Naive thymus-derived CD4-positive, alpha-beta T cell (primary cell): ENCODE results near the gene TRAPPC8. TPM values are rescaled to one million over a fixed set of nuclear protein-coding genes. Genes with fewer than 3 reads are reported as not detected.
"Not testable (repeated sequence)": the region's sequence is repeated elsewhere in the genome, so short reads cannot be mapped to it uniquely, and the experiment has no call there.

Source experiments
- ATAC-seq: fragments of 150-1000 bp; cut with Tn5 transposase; 2 replicates; pipeline ENCODE4 v1.10.0; 2021; ENCODE audit warnings: mild to moderate bottlenecking, moderate library complexity
- CTCF ChIA-PET: fragments of 350-600 bp; sonication (Branson Sonifier 250); formaldehyde crosslinking; loops from one replicate; lab custom pipeline; 2021; ENCODE audit warnings: antibody characterized with exemption; lab: Charles Lee
- POLR2A ChIA-PET: fragments of 350-600 bp; sonication (Branson Sonifier 250); formaldehyde crosslinking; loops from one replicate; lab custom pipeline; 2021; ENCODE audit warnings: antibody characterized with exemption, inconsistent platforms; lab: Charles Lee
- DNase-seq, 9 donors: peaks; one replicate each; pipeline versions ENCODE4 v3.0.0 to v3.0.0-alpha.2; 2020 to 2022; ENCODE audit warnings: mixed read lengths in 1 of 9
- H3K27ac ChIP-seq: one replicate; pipeline ENCODE4 v1.7.0; 2013; ENCODE audit warnings: mild to moderate bottlenecking, low read depth, low read length, moderate library complexity
- H3K27me3 ChIP-seq, 2 donors: one replicate each; pipeline ENCODE4 v1.7.0; 2013; ENCODE audit warnings: low read length in 2 of 2, mild to moderate bottlenecking in 2 of 2, moderate library complexity in 2 of 2; ENCODE audit not compliant: control insufficient read depth in 2 of 2, insufficient read depth in 2 of 2
- H3K36me3 ChIP-seq, 3 experiments: 1 replicate in 2 of 3; 2 replicates in 1 of 3; pipeline ENCODE4 v1.7.0; 2013; ENCODE audit warnings: low read length in 3 of 3, mild to moderate bottlenecking in 3 of 3, moderate library complexity in 1 of 3; ENCODE audit not compliant: insufficient read depth in 3 of 3, control insufficient read depth in 2 of 3
- H3K4me1 ChIP-seq, 2 donors: one replicate each; pipeline ENCODE4 v1.7.0; 2013; ENCODE audit warnings: low read length in 2 of 2, mild to moderate bottlenecking in 2 of 2, moderate library complexity in 1 of 2; ENCODE audit not compliant: control insufficient read depth in 2 of 2, insufficient read depth in 2 of 2
- H3K4me3 ChIP-seq: 2 replicates; pipeline ENCODE4 v1.7.0; 2013; ENCODE audit warnings: mild to moderate bottlenecking, low read length
- H3K9me3 ChIP-seq, 3 experiments: 1 replicate in 2 of 3; 2 replicates in 1 of 3; pipeline ENCODE4 v1.7.0; 2013; ENCODE audit warnings: low read length in 3 of 3; ENCODE audit not compliant: control insufficient read depth in 2 of 3
- H3K27ac Mint-ChIP-seq, 9 donors: one replicate each; pipeline ENCODE4 v1.8.0; 2020 to 2022; ENCODE audit warnings: mixed read lengths in 9 of 9, mild to moderate bottlenecking in 8 of 9, moderate library complexity in 5 of 9, inconsistent platforms in 2 of 9
- H3K27me3 Mint-ChIP-seq, 5 donors: one replicate each; pipeline ENCODE4 v1.8.0; 2021 to 2022; ENCODE audit warnings: mixed read lengths in 5 of 5, mild to moderate bottlenecking in 1 of 5
- H3K36me3 Mint-ChIP-seq, 5 donors: one replicate each; pipeline ENCODE4 v1.8.0; 2020 to 2022; ENCODE audit warnings: mixed read lengths in 5 of 5, mild to moderate bottlenecking in 3 of 5, inconsistent platforms in 1 of 5
- H3K4me1 Mint-ChIP-seq, 7 donors: one replicate each; pipeline ENCODE4 v1.8.0; 2020 to 2022; ENCODE audit warnings: mixed read lengths in 7 of 7, mild to moderate bottlenecking in 3 of 7, inconsistent platforms in 1 of 7
- H3K4me3 Mint-ChIP-seq, 10 donors: one replicate each; pipeline ENCODE4 v1.8.0; 2020 to 2022; ENCODE audit warnings: mild to moderate bottlenecking in 10 of 10, mixed read lengths in 10 of 10, moderate library complexity in 6 of 10, inconsistent platforms in 2 of 10
- H3K9me3 Mint-ChIP-seq, 11 donors: one replicate each; pipeline ENCODE4 v1.8.0; 2020 to 2022; ENCODE audit warnings: mixed read lengths in 11 of 11, mild to moderate bottlenecking in 4 of 11, inconsistent platforms in 1 of 11, moderate library complexity in 1 of 11
- intact Hi-C, 2 donors: fragments of 100-400 bp; cut with micrococcal nuclease; formaldehyde crosslinking; loops; one replicate each; pipeline ENCODE4 v1.15.1; 2023
- polyA plus RNA-seq, 2 donors: library from polyadenylated mRNA; unstranded; fragments of 300-500 nt; fragmentation: Illumina TruSeq; gene quantifications; one replicate each; pipeline ENCODE4 v1.2.3, GENCODE V29; 2021
- total RNA-seq, 6 experiments: library from RNA in 5 of 6; stranded (reverse) in 5 of 6; gene quantifications; 1 replicate in 5 of 6; 2 replicates in 1 of 6; pipeline ENCODE4 v1.2.3 and lab custom pipeline; 2021 to 2026

Gene TRAPPC8
- total and polyA plus RNA-seq, 7 experiments from 2014 or later = 16.4 to 62.7 (median 42.7) TPM

- H3K9me3 ChIP-seq = no peaks in the 10 kb centered on the region
- H3K4me1 ChIP-seq = peaks cover 0 to 3% of the 10 kb centered on the region in 2 donors
- no peaks in the 10 kb centered on the region for H3K27me3 Mint-ChIP-seq
- H3K27ac ChIP-seq = no peak overlapping the region
- intact Hi-C loops = no loop called here
- DNase-seq (no peak), ATAC-seq (no peak)
- POLR2A ChIA-PET = no interaction called here
- peaks cover 2 to 32% (median 18%) of the 10 kb centered on the region in 5 donors for H3K36me3 Mint-ChIP-seq
- no peaks in the 10 kb centered on the region for H3K27me3 ChIP-seq
- H3K9me3 Mint-ChIP-seq = no peaks in the 10 kb centered on the region
- H3K4me3 Mint-ChIP-seq = no peak overlapping the region
- CTCF ChIA-PET = no interaction called here
- H3K4me1 Mint-ChIP-seq = peaks cover 1 to 23% (median 9%) of the 10 kb centered on the region in 7 donors
- H3K36me3 ChIP-seq = peaks cover 0 to 17% (median 0%) of the 10 kb centered on the region in 3 experiments
- no peak overlapping the region for H3K4me3 ChIP-seq
- H3K27ac Mint-ChIP-seq = peak overlapping the region in 1 of 9 donors; percentile 19
Measured at GRCh38 chr18:31918733-31919132, 24.2 kb downstream of the TRAPPC8 start.

- H3K27me3 ChIP-seq = no peaks in the 10 kb centered on the region
- H3K36me3 ChIP-seq = peaks cover 5 to 31% (median 18%) of the 10 kb centered on the region in 3 experiments
- H3K4me3 ChIP-seq = no peak overlapping the region
- intact Hi-C loops = no loop called here
- H3K27ac ChIP-seq = no peak overlapping the region
- no peaks in the 10 kb centered on the region for H3K9me3 ChIP-seq
- Mint-ChIP-seq H3K27me3 (no peaks in the 10 kb centered on the region), H3K4me3 (no peak overlapping the region), H3K4me1 (peaks cover 0 to 4% (median 0%) of the 10 kb centered on the region in 7 donors), H3K9me3 (no peaks in the 10 kb centered on the region), H3K36me3 (peaks cover 11 to 46% (median 23%) of the 10 kb centered on the region in 5 donors), H3K27ac (no peak overlapping the region)
- CTCF ChIA-PET = no interaction called here
- ATAC-seq (no peak), DNase-seq (no peak)
- POLR2A ChIA-PET = no interaction called here
- no peaks in the 10 kb centered on the region for H3K4me1 ChIP-seq
Measured at GRCh38 chr18:31901063-31901462, 41.9 kb downstream of the TRAPPC8 start.

GRCh38 chr18:31899771-31900170 is 43.2 kb downstream of the TRAPPC8 start:
- H3K27ac Mint-ChIP-seq, H3K4me3 ChIP-seq, DNase-seq, H3K4me1 ChIP-seq, H3K9me3 Mint-ChIP-seq, H3K4me3 Mint-ChIP-seq, H3K4me1 Mint-ChIP-seq, intact Hi-C loops, H3K27ac ChIP-seq, CTCF ChIA-PET, ATAC-seq, H3K9me3 ChIP-seq, H3K27me3 ChIP-seq, H3K27me3 Mint-ChIP-seq: not testable (repeated sequence)
- POLR2A ChIA-PET = interaction anchor here (1.2 kb wide), 1 partner anchor 44 kb away, joined by 3 read pairs; the partner anchor contains the start of gene TRAPPC8
- H3K36me3 ChIP-seq = peaks cover 5 to 35% (median 18%) of the 10 kb centered on the region in 3 experiments
- peaks cover 11 to 49% (median 30%) of the 10 kb centered on the region in 5 donors for H3K36me3 Mint-ChIP-seq

DNA sequence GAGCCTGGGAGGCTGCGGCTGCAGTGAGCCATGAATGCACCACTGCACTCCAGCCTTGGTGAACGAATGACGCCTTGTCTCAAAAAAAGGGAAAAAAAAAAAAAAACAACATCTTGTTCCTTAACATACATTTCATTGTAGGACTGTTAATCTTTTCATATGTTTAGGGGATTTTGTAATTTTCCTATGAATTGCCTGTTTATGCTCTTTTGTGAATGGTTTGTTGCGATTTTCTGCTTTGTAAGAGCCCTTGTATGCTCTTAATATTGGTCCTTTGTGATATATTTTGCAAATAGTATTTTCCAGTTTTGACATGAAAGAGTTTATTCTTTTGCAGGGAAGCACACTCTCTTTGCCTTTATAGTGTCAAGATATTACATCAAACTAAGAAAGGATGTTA is 50.0 kb downstream of the TRAPPC8 start:
- Mint-ChIP-seq H3K9me3 (peaks cover 0 to 4% (median 0%) of the 10 kb centered on the region in 11 donors), H3K27me3 (no peaks in the 10 kb centered on the region), H3K27ac (no peak overlapping the region), H3K4me1 (peaks cover 0 to 6% (median 0%) of the 10 kb centered on the region in 7 donors), H3K36me3 (peaks cover 3 to 54% (median 40%) of the 10 kb centered on the region in 5 donors), H3K4me3 (no peak overlapping the region)
- CTCF ChIA-PET = no interaction called here
- ATAC-seq (no peak), DNase-seq (no peak)
- POLR2A ChIA-PET = no interaction called here
- intact Hi-C loops = loop anchor here in 1 of 2 donors (2.0 to 5.0 kb wide), 2 partner anchors 14 to 64 kb away; no protein-coding TSS in a partner anchor
- no peak overlapping the region for H3K4me3 ChIP-seq
- peaks cover 3 to 31% (median 11%) of the 10 kb centered on the region in 3 experiments for H3K36me3 ChIP-seq
- no peaks in the 10 kb centered on the region for H3K9me3 ChIP-seq
- H3K27ac ChIP-seq = no peak overlapping the region
- H3K27me3 ChIP-seq = no peaks in the 10 kb centered on the region
- no peaks in the 10 kb centered on the region for H3K4me1 ChIP-seq

DNA sequence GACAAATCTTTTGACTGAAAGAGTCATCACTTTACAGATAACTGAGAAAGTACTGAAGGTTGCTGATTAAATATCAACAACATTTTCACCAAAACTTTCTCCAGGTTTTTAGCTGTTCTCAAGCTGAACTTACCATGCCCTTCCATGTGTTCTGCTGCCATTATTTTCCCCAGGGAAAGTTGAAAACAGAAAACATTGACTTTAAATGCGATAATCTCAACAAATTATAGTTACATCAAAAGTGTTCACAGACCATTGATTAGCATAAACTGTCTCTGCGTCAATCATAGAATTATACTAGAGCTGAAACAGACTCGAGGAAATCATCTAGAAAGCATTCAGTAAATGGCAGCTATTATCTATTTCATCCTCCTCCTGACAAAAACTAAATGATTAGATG is 51.4 kb downstream of the TRAPPC8 start:
- Mint-ChIP-seq H3K9me3 (peaks cover 0 to 4% (median 0%) of the 10 kb centered on the region in 11 donors), H3K4me3 (no peak overlapping the region), H3K36me3 (peaks cover 9 to 63% (median 48%) of the 10 kb centered on the region in 5 donors), H3K27me3 (no peaks in the 10 kb centered on the region), H3K27ac (peak overlapping the region in 1 of 9 donors; percentile 41), H3K4me1 (peaks cover 0 to 6% (median 0%) of the 10 kb centered on the region in 7 donors)
- Histone ChIP-seq H3K36me3 (peaks cover 3 to 40% (median 11%) of the 10 kb centered on the region in 3 experiments), H3K4me1 (no peaks in the 10 kb centered on the region), H3K27me3 (no peaks in the 10 kb centered on the region), H3K27ac (no peak overlapping the region), H3K9me3 (no peaks in the 10 kb centered on the region), H3K4me3 (no peak overlapping the region)
- ATAC-seq (no peak), DNase-seq (no peak)
- intact Hi-C loops = loop anchor here in 1 of 2 donors (5.0 kb wide), 1 partner anchor 66 kb away; no protein-coding TSS in a partner anchor
- ChIA-PET POLR2A (no interaction called here), CTCF (no interaction called here)

GRCh38 chr18:31884020-31884419 is 58.9 kb downstream of the TRAPPC8 start:
- Mint-ChIP-seq H3K9me3 (peaks cover 0 to 12% (median 5%) of the 10 kb centered on the region in 11 donors), H3K27ac (peak overlapping the region in 1 of 9 donors; percentile 16), H3K36me3 (peaks cover 26 to 80% (median 78%) of the 10 kb centered on the region in 5 donors), H3K4me1 (peaks cover 4 to 25% (median 18%) of the 10 kb centered on the region in 7 donors), H3K27me3 (no peaks in the 10 kb centered on the region), H3K4me3 (no peak overlapping the region)
- ChIA-PET POLR2A (no interaction called here), CTCF (interaction anchor here (0.6 kb wide), 1 partner anchor 231 kb away, joined by 6 read pairs; no protein-coding TSS in a partner anchor)
- no peak overlapping the region for H3K27ac ChIP-seq
- no peaks in the 10 kb centered on the region for H3K27me3 ChIP-seq
- H3K4me1 ChIP-seq = no peaks in the 10 kb centered on the region
- intact Hi-C loops = no loop called here
- peaks cover 0 to 41% (median 2%) of the 10 kb centered on the region in 3 experiments for H3K36me3 ChIP-seq
- no peak overlapping the region for H3K4me3 ChIP-seq
- ATAC-seq (no peak), DNase-seq (no peak)
- peaks cover 0 to 4% (median 0%) of the 10 kb centered on the region in 3 experiments for H3K9me3 ChIP-seq
